Fibroblast of lung (primary cell): ENCODE data around the gene MACROD2. TPM values are rescaled to one million over a fixed set of nuclear protein-coding genes. Genes with fewer than 3 reads are reported as not detected.

Experiments
- DNase-seq, 2 donors: peaks; one replicate each; pipeline versions ENCODE4 v3.0.0 to v3.0.0-alpha.2; 2010; ENCODE audit warnings: low read depth in 2 of 2
- H2AFZ ChIP-seq: 2 replicates; pipeline ENCODE4 v1.5.1; 2012; ENCODE audit warnings: low read length, control low read depth, inconsistent platforms
- H3K27ac ChIP-seq: 2 replicates; pipeline ENCODE4 v1.5.1; 2011; ENCODE audit warnings: low read length, control low read depth; ENCODE audit not compliant: insufficient read depth
- H3K27me3 ChIP-seq: 2 replicates; pipeline ENCODE4 v1.5.1; 2011; ENCODE audit warnings: mild to moderate bottlenecking, low read length; ENCODE audit not compliant: control insufficient read depth, insufficient read depth
- H3K36me3 ChIP-seq: 2 replicates; pipeline ENCODE4 v1.5.1; 2011; ENCODE audit warnings: low read length; ENCODE audit not compliant: control insufficient read depth, insufficient read depth
- H3K4me1 ChIP-seq: 2 replicates; pipeline ENCODE4 v1.5.1; 2011; ENCODE audit warnings: low read length; ENCODE audit not compliant: control insufficient read depth, insufficient read depth; ENCODE audit errors: extremely low read depth
- H3K4me2 ChIP-seq: 2 replicates; pipeline ENCODE4 v1.5.1; 2011; ENCODE audit warnings: low read length, control low read depth; ENCODE audit not compliant: insufficient read depth; ENCODE audit errors: extremely low read depth
- H3K4me3 ChIP-seq, 4 experiments: fragments of 200-600 bp in 1 of 4; sonication (generic) in 1 of 4; replicated peaks in 1 of 4; 2 replicates each; pipeline ENCODE4 v1.5.1; 2011 to 2016; ENCODE audit warnings: low read length in 4 of 4, low read depth in 3 of 4, mild to moderate bottlenecking in 3 of 4, control low read depth in 2 of 4, inconsistent platforms in 1 of 4, mixed read lengths in 1 of 4; ENCODE audit not compliant: insufficient read depth in 1 of 4; ENCODE audit errors: control extremely low read depth in 1 of 4
- H3K79me2 ChIP-seq: 2 replicates; pipeline ENCODE4 v1.5.1; 2012; ENCODE audit warnings: mild to moderate bottlenecking, low read length, inconsistent platforms; ENCODE audit not compliant: control insufficient read depth, insufficient read depth
- H3K9ac ChIP-seq: 2 replicates; pipeline ENCODE4 v1.5.1; 2011; ENCODE audit warnings: mild to moderate bottlenecking, low read length, control low read depth; ENCODE audit not compliant: insufficient read depth
- H3K9me3 ChIP-seq: 2 replicates; pipeline ENCODE4 v1.5.1; 2012; ENCODE audit warnings: low read depth, low read length; ENCODE audit not compliant: control insufficient read depth, insufficient read depth
- H4K20me1 ChIP-seq: 2 replicates; pipeline ENCODE4 v1.5.1; 2011; ENCODE audit warnings: low read length; ENCODE audit not compliant: control insufficient read depth, insufficient read depth; ENCODE audit errors: extremely low read depth
- CTCF ChIP-seq, 2 donors: IDR thresholded peaks in 1 of 2; conservative IDR thresholded peaks in 1 of 2; 1 replicate in 1 of 2; 2 replicates in 1 of 2; pipeline ENCODE4 v1.5.1; 2011 to 2012; ENCODE audit warnings: low read length in 2 of 2, control low read depth in 1 of 2, inconsistent platforms in 1 of 2, low read depth in 1 of 2, mild to moderate bottlenecking in 1 of 2
- EZH2 ChIP-seq: IDR thresholded peaks from 2 replicates; pipeline ENCODE4 v1.5.1; 2012; ENCODE audit warnings: low read length, control low read depth, mild to moderate bottlenecking; ENCODE audit errors: missing control alignments
- polyA plus RNA-seq, 2 donors: library from polyadenylated mRNA; depleted of rRNA in 1 of 2; stranded (reverse) in 1 of 2; unstranded in 1 of 2; fragments of >200 nt; gene quantifications; 2 replicates each; pipeline ENCODE4 v1.2.1, GENCODE V29; 2011 to 2012; ENCODE audit warnings: missing spikeins in 1 of 2
- total RNA-seq: library from RNA; depleted of rRNA; stranded (reverse); fragments of >200 nt; gene quantifications from 2 replicates; pipeline ENCODE4 v1.2.1, GENCODE V29; 2014

MACROD2 gene
- total and polyA plus RNA-seq, 2 donors (not counting 1 experiment from before 2014, with no cell fraction given): 0.54 to 1.7 TPM

- no peaks in the 10 kb centered on the region for H4K20me1 ChIP-seq
- H3K9ac ChIP-seq: no peak overlapping the region
- no peaks in the 10 kb centered on the region for H3K79me2 ChIP-seq
- H3K4me2 ChIP-seq: no peak overlapping the region
- TF ChIP-seq EZH2 (no peak), CTCF (conservative IDR thresholded peaks at IDR 0.05 in 1 of 2, IDR thresholded peaks at IDR 0.05 in 1 of 2; ENCODE audit: low read depth in 1 of 2, low read length in 2 of 2) (no peak)
- no peak overlapping the region for H3K27ac ChIP-seq
- H3K9me3 ChIP-seq: no peaks in the 10 kb centered on the region
- no peaks in the 10 kb centered on the region for H3K36me3 ChIP-seq
- no peaks in the 10 kb centered on the region for H3K27me3 ChIP-seq
- no peak overlapping the region for H3K4me3 ChIP-seq
- no peak overlapping the region for H2AFZ ChIP-seq
- H3K4me1 ChIP-seq: no peaks in the 10 kb centered on the region
- DNase-seq: no peak
Measured at GRCh38 chr20:16013631-16014030, 2018.3 kb downstream of the MACROD2 start.

GRCh38 chr20:16014436-16014835 lies 2019.1 kb downstream of the MACROD2 start:
- no peak for DNase-seq
- H3K9me3 ChIP-seq: no peaks in the 10 kb centered on the region
- H4K20me1 ChIP-seq: no peaks in the 10 kb centered on the region
- H3K27me3 ChIP-seq: no peaks in the 10 kb centered on the region
- H3K4me3 ChIP-seq: no peak overlapping the region
- TF ChIP-seq EZH2 (no peak), CTCF (conservative IDR thresholded peaks at IDR 0.05 in 1 of 2, IDR thresholded peaks at IDR 0.05 in 1 of 2; ENCODE audit: low read depth in 1 of 2, low read length in 2 of 2) (no peak)
- no peak overlapping the region for H2AFZ ChIP-seq
- H3K4me2 ChIP-seq: no peak overlapping the region
- no peak overlapping the region for H3K9ac ChIP-seq
- no peaks in the 10 kb centered on the region for H3K36me3 ChIP-seq
- no peaks in the 10 kb centered on the region for H3K4me1 ChIP-seq
- no peaks in the 10 kb centered on the region for H3K79me2 ChIP-seq
- H3K27ac ChIP-seq: no peak overlapping the region

- no peak for TF ChIP-seq EZH2
- no peak for TF ChIP-seq CTCF (conservative IDR thresholded peaks at IDR 0.05 in 1 of 2, IDR thresholded peaks at IDR 0.05 in 1 of 2; ENCODE audit: low read depth in 1 of 2, low read length in 2 of 2)
- no peak overlapping the region for H2AFZ ChIP-seq
- H3K4me3 ChIP-seq: no peak overlapping the region
- no peaks in the 10 kb centered on the region for H3K36me3 ChIP-seq
- H3K4me2 ChIP-seq: no peak overlapping the region
- no peak overlapping the region for H3K9ac ChIP-seq
- H4K20me1 ChIP-seq: no peaks in the 10 kb centered on the region
- DNase-seq: no peak
- no peaks in the 10 kb centered on the region for H3K9me3 ChIP-seq
- H3K4me1 ChIP-seq: no peaks in the 10 kb centered on the region
- no peaks in the 10 kb centered on the region for H3K79me2 ChIP-seq
- H3K27ac ChIP-seq: no peak overlapping the region
- H3K27me3 ChIP-seq: no peaks in the 10 kb centered on the region
Measured at GRCh38 chr20:16017656-16018055, 2022.3 kb downstream of the MACROD2 start.
